HepG2 (cell line): ENCODE measurements around the gene STIM1. TPM values are rescaled to one million over a fixed set of nuclear protein-coding genes. Genes with fewer than 3 reads are reported as not detected.

Experiments
- ARNT2 ChIP-seq: sonication (generic); formaldehyde crosslinking; IDR thresholded peaks from 2 replicates; pipeline ENCODE4 v1.8.0; 2022; ENCODE audit warnings: mild to moderate bottlenecking, low read depth, missing genetic modification reagents, moderate library complexity
- CENPX ChIP-seq: sonication (generic); formaldehyde crosslinking; IDR thresholded peaks from 2 replicates; pipeline ENCODE4 v1.9.0; 2021; ENCODE audit warnings: mild to moderate bottlenecking, missing genetic modification reagents, moderate library complexity
- HNRNPL ChIP-seq: fragments of 200-400 bp; formaldehyde crosslinking; IDR thresholded peaks from 2 replicates; pipeline ENCODE4 v1.6.1; 2017; ENCODE audit warnings: mild to moderate bottlenecking, low read depth, low read length
- PHF21A ChIP-seq: sonication (generic); formaldehyde crosslinking; IDR thresholded peaks from 2 replicates; pipeline ENCODE4 v1.5.0; 2020; ENCODE audit warnings: mild to moderate bottlenecking, missing genetic modification reagents
- SP1 ChIP-seq, 2 experiments: fragments of 450-650 bp in 1 of 2; sonication (generic) in 1 of 2; formaldehyde crosslinking in 1 of 2; IDR thresholded peaks; 2 replicates each; pipeline versions ENCODE4 v1.4.0 to v1.6.1; 2016 to 2020; ENCODE audit warnings: missing genetic modification reagents in 1 of 2
- SP4 ChIP-seq: sonication (generic); formaldehyde crosslinking; IDR thresholded peaks from 2 replicates; pipeline ENCODE4 v1.8.1; 2023; ENCODE audit warnings: mild to moderate bottlenecking, missing genetic modification reagents
- TBP ChIP-seq: sonication (generic); formaldehyde crosslinking; IDR thresholded peaks from 2 replicates; pipeline ENCODE4 v1.5.0; 2020; ENCODE audit warnings: missing genetic modification reagents
- ZFP41 ChIP-seq: sonication (generic); formaldehyde crosslinking; IDR thresholded peaks from 2 replicates; pipeline ENCODE4 v1.4.0; 2020; ENCODE audit warnings: mild to moderate bottlenecking, missing genetic modification reagents, borderline replicate concordance
- ZNF558 ChIP-seq: sonication (generic); formaldehyde crosslinking; IDR thresholded peaks from 2 replicates; pipeline ENCODE4 v1.9.0; 2022; ENCODE audit warnings: mild to moderate bottlenecking, missing genetic modification reagents, borderline replicate concordance
- ZNF7 ChIP-seq: IDR thresholded peaks from 2 replicates; pipeline ENCODE4 v1.6.1; 2016; ENCODE audit warnings: missing biosample characterization, missing genetic modification reagents
- polyA plus RNA-seq, 8 experiments: library from polyadenylated mRNA; depleted of rRNA in 3 of 8; stranded (reverse) in 7 of 8; unstranded in 1 of 8; fragments of >200 nt; fragmentation: Illumina TruSeq in 4 of 8; extraction: Trizol in 4 of 8; gene quantifications; 2 replicates each; pipeline versions ENCODE4 v1.2.1 to v1.2.3, GENCODE V29; 2011 to 2016; ENCODE audit warnings: low read depth in 4 of 8, missing spikeins in 1 of 8, mixed read lengths in 1 of 8; ENCODE audit not compliant: insufficient read depth in 1 of 8
- total RNA-seq, 5 experiments: library from RNA; depleted of rRNA; stranded (reverse); fragments of >200 nt; fragmentation: Illumina TruSeq; extraction: Trizol; gene quantifications; 2 replicates each; pipeline ENCODE4 v1.2.3, GENCODE V29; 2016; ENCODE audit warnings: low read depth in 1 of 5
- TF ChIP-seq, protein P1 (sequence below): IDR thresholded peaks from 2 replicates; pipeline ENCODE4 v1.6.1; 2016; ENCODE audit warnings: missing compliant biosample characterization, missing genetic modification reagents, borderline replicate concordance
- TF ChIP-seq, protein P2 (sequence below): IDR thresholded peaks from 2 replicates; pipeline ENCODE4 v1.6.1; 2016
- TF ChIP-seq, protein P3 (sequence below): sonication (generic); formaldehyde crosslinking; IDR thresholded peaks from 2 replicates; pipeline ENCODE4 v1.5.1; 2020; ENCODE audit warnings: mild to moderate bottlenecking, missing genetic modification reagents, borderline replicate concordance
- TF ChIP-seq, protein P4 (sequence below): sonication (generic); formaldehyde crosslinking; IDR thresholded peaks from 2 replicates; pipeline ENCODE4 v1.8.0; 2023; ENCODE audit warnings: mild to moderate bottlenecking, missing genetic modification reagents
- TF ChIP-seq, protein P5 (sequence below): sonication (generic); formaldehyde crosslinking; IDR thresholded peaks from 2 replicates; pipeline ENCODE4 v1.5.0; 2020; ENCODE audit warnings: missing genetic modification reagents
- TF ChIP-seq, protein P6 (sequence below): sonication (generic); formaldehyde crosslinking; IDR thresholded peaks from 2 replicates; pipeline ENCODE4 v1.4.0; 2020; ENCODE audit warnings: missing genetic modification reagents

The STIM1 gene
- total and polyA plus RNA-seq, 2 of the 13 experiments (the other 11 are each of a cell fraction or from before 2014, with no cell fraction given): 19.2 to 28.5 TPM

DNA sequence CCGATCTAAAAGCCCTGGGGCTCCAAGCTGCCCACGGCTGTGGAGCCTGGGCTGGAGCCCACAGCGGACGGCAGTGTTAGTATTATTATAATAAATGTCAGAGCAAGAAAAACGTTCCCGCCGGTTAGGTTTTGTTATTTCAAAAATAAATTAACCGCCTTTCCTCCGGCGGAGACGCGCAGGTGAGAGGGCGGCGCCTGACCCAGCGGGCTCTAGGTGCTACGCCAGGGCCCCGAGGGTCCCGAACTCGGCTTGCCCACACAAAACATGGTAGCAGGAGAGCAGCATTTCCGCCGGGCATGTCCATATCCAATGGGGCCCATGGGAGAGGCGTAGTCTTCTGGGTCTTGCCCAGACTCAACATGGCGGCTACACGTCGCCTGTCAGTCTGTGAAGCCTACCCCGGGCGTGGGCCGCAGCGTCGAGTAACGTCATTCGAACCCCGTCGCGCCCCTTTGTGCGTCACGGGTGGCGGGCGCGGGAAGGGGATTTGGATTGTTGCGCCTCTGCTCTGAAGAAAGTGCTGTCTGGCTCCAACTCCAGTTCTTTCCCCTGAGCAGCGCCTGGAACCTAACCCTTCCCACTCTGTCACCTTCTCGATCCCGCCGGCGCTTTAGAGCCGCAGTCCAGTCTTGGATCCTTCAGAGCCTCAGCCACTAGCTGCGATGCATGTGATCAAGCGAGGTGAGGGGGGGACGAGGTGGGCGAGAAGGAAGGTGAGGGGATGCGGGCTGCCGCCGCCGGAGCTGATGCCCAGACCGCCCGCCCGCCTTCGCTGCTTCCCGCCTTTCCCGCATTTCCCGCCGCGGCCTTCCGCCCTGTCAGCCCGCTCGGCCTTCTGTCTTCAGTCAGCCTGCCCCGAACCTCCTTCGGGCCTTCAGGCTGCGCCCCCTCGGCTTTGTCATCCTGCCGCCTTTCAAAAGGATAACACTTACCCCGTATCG is 239.2 kb downstream of the STIM1 start, which contains the start of gene RRM1 (continued):
- TF ChIP-seq, protein P1, sequence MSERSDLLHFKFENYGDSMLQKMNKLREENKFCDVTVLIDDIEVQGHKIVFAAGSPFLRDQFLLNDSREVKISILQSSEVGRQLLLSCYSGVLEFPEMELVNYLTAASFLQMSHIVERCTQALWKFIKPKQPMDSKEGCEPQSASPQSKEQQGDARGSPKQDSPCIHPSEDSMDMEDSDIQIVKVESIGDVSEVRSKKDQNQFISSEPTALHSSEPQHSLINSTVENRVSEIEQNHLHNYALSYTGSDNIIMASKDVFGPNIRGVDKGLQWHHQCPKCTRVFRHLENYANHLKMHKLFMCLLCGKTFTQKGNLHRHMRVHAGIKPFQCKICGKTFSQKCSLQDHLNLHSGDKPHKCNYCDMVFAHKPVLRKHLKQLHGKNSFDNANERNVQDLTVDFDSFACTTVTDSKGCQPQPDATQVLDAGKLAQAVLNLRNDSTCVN (CRISPR knock-in tag): no peak
- TF ChIP-seq HNRNPL: peak; percentile 78; the same call in 1 of the 2 replicates
- peak; percentile 92 for TF ChIP-seq SP4 (CRISPR knock-in tag)
- peak; percentile 73 for TF ChIP-seq PHF21A (CRISPR knock-in tag)
- TF ChIP-seq, protein P2, sequence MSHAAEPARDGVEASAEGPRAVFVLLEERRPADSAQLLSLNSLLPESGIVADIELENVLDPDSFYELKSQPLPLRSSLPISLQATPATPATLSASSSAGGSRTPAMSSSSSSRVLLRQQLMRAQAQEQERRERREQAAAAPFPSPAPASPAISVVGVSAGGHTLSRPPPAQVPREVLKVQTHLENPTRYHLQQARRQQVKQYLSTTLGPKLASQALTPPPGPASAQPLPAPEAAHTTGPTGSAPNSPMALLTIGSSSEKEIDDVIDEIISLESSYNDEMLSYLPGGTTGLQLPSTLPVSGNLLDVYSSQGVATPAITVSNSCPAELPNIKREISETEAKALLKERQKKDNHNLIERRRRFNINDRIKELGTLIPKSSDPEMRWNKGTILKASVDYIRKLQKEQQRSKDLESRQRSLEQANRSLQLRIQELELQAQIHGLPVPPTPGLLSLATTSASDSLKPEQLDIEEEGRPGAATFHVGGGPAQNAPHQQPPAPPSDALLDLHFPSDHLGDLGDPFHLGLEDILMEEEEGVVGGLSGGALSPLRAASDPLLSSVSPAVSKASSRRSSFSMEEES: peak; percentile 68
- TF ChIP-seq, protein P3, sequence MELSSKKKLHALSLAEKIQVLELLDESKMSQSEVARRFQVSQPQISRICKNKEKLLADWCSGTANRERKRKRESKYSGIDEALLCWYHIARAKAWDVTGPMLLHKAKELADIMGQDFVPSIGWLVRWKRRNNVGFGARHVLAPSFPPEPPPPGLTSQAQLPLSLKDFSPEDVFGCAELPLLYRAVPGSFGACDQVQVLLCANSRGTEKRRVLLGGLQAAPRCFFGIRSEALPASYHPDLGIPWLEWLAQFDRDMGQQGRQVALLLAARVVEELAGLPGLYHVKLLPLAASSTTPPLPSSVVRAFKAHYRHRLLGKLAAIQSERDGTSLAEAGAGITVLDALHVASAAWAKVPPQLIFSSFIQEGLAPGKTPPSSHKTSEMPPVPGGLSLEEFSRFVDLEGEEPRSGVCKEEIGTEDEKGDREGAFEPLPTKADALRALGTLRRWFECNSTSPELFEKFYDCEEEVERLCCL (CRISPR knock-in tag): no peak
- TF ChIP-seq ZNF558 (CRISPR knock-in tag): 0 out of 2 replicates have a peak, but pooled peaks have one; percentile 74
- TF ChIP-seq CENPX (CRISPR knock-in tag): no peak
- TF ChIP-seq ARNT2: peak; percentile 94
- no peak for TF ChIP-seq ZFP41 (CRISPR knock-in tag)
- TF ChIP-seq, protein P4, sequence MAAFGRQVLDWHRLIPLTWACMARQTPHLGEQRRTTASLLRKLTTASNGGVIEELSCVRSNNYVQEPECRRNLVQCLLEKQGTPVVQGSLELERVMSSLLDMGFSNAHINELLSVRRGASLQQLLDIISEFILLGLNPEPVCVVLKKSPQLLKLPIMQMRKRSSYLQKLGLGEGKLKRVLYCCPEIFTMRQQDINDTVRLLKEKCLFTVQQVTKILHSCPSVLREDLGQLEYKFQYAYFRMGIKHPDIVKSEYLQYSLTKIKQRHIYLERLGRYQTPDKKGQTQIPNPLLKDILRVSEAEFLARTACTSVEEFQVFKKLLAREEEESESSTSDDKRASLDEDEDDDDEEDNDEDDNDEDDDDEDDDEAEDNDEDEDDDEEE: 0 out of 2 replicates have a peak, but pooled peaks have one; percentile 53
- no peak for TF ChIP-seq TBP
- TF ChIP-seq, protein P5, sequence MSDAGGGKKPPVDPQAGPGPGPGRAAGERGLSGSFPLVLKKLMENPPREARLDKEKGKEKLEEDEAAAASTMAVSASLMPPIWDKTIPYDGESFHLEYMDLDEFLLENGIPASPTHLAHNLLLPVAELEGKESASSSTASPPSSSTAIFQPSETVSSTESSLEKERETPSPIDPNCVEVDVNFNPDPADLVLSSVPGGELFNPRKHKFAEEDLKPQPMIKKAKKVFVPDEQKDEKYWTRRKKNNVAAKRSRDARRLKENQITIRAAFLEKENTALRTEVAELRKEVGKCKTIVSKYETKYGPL (CRISPR knock-in tag): no peak
- TF ChIP-seq, protein P6, sequence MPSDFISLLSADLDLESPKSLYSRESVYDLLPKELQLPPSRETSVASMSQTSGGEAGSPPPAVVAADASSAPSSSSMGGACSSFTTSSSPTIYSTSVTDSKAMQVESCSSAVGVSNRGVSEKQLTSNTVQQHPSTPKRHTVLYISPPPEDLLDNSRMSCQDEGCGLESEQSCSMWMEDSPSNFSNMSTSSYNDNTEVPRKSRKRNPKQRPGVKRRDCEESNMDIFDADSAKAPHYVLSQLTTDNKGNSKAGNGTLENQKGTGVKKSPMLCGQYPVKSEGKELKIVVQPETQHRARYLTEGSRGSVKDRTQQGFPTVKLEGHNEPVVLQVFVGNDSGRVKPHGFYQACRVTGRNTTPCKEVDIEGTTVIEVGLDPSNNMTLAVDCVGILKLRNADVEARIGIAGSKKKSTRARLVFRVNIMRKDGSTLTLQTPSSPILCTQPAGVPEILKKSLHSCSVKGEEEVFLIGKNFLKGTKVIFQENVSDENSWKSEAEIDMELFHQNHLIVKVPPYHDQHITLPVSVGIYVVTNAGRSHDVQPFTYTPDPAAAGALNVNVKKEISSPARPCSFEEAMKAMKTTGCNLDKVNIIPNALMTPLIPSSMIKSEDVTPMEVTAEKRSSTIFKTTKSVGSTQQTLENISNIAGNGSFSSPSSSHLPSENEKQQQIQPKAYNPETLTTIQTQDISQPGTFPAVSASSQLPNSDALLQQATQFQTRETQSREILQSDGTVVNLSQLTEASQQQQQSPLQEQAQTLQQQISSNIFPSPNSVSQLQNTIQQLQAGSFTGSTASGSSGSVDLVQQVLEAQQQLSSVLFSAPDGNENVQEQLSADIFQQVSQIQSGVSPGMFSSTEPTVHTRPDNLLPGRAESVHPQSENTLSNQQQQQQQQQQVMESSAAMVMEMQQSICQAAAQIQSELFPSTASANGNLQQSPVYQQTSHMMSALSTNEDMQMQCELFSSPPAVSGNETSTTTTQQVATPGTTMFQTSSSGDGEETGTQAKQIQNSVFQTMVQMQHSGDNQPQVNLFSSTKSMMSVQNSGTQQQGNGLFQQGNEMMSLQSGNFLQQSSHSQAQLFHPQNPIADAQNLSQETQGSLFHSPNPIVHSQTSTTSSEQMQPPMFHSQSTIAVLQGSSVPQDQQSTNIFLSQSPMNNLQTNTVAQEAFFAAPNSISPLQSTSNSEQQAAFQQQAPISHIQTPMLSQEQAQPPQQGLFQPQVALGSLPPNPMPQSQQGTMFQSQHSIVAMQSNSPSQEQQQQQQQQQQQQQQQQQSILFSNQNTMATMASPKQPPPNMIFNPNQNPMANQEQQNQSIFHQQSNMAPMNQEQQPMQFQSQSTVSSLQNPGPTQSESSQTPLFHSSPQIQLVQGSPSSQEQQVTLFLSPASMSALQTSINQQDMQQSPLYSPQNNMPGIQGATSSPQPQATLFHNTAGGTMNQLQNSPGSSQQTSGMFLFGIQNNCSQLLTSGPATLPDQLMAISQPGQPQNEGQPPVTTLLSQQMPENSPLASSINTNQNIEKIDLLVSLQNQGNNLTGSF (CRISPR knock-in tag): no peak
- TF ChIP-seq ZNF7 (CRISPR knock-in tag): no peak
- TF ChIP-seq SP1 (IDR thresholded peaks at IDR 0.05): no peak
- TF ChIP-seq SP1 (CRISPR knock-in tag; IDR thresholded peaks at IDR 0.05): peak; percentile 85
